Thoracic aorta (tissue), 2 donors: ENCODE results near the gene RGS7. TPM values are rescaled to one million over a fixed set of nuclear protein-coding genes. Genes with fewer than 3 reads are reported as not detected.
"Not testable (repeated sequence)": the region's sequence is repeated elsewhere in the genome, so short reads cannot be mapped to it uniquely, and the experiment has no call there.

Experiments
- ATAC-seq: fragments of 150-250 bp; one replicate; pipeline ENCODE4 v1.8.0; 2017; ENCODE audit warnings: low read depth; ENCODE audit not compliant: insufficient number of reproducible peaks, low FRiP score
- DNase-seq: peaks from one replicate; pipeline ENCODE4 v3.0.0-alpha.2; 2020; ENCODE audit warnings: low spot score
- H3K27ac ChIP-seq, 2 donors: fragments of 200-600 bp; sonication (generic); 1 replicate in 1 of 2; 2 replicates in 1 of 2; pipeline ENCODE4 v1.5.1; 2016; ENCODE audit warnings: mild to moderate bottlenecking in 2 of 2, moderate library complexity in 2 of 2
- H3K27me3 ChIP-seq: fragments of 200-600 bp; sonication (generic); replicated peaks from 2 replicates; pipeline ENCODE4 v1.6.0; 2016; ENCODE audit warnings: mild to moderate bottlenecking; ENCODE audit not compliant: insufficient read depth
- H3K36me3 ChIP-seq: fragments of 200-600 bp; sonication (generic); one replicate; pipeline ENCODE4 v1.5.1; 2016
- H3K4me1 ChIP-seq, 2 donors: fragments of 200-600 bp; sonication (generic); 1 replicate in 1 of 2; 2 replicates in 1 of 2; pipeline versions ENCODE4 v1.5.1 to v1.6.0; 2016; ENCODE audit warnings: low read depth in 2 of 2, mild to moderate bottlenecking in 1 of 2; ENCODE audit not compliant: control insufficient read depth in 1 of 2
- H3K4me3 ChIP-seq: fragments of 200-600 bp; sonication (generic); 2 replicates; pipeline ENCODE4 v1.5.1; 2016; ENCODE audit warnings: mild to moderate bottlenecking
- H3K9me3 ChIP-seq: fragments of 200-600 bp; sonication (generic); 2 replicates; pipeline ENCODE4 v1.5.1; 2016
- CTCF ChIP-seq: fragments of 200-600 bp; sonication (generic); IDR thresholded peaks from one replicate; pipeline ENCODE4 v1.5.1; 2019; ENCODE audit warnings: antibody characterized with exemption
- total RNA-seq, 2 donors: library from RNA; depleted of rRNA; stranded (reverse); fragments of >200 nt; gene quantifications; one replicate each; pipeline versions ENCODE4 v1.1.0 to v1.2.3, GENCODE V29; 2016

Gene RGS7
- total RNA-seq, 2 donors from 2014 or later = not detected

DNA sequence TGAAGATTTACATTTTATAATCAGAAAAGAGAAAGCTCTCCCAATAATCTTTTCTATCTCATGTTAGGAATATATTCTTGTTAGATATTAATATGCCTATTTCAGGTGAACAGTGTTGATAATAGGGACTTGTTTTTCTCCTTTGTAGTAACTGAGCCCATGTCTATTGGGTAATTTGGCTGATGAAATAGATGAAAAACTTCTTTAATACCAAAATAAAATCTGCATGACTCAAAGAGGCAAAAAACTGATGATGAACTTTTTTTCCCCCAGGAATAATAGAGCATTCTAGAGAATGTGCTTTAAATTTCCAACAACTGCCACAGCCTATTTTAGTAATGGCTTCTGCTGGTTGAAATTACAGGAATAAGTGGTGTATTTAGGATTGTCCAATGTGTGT is 566.1 kb downstream of the RGS7 start:
- no peaks in the 10 kb centered on the region for H3K9me3 ChIP-seq
- DNase-seq = no peak
- no peak for ATAC-seq
- TF ChIP-seq CTCF = no peak
- no peaks in the 10 kb centered on the region for H3K4me1 ChIP-seq
- H3K4me3 ChIP-seq = no peak overlapping the region
- H3K36me3 ChIP-seq = no peaks in the 10 kb centered on the region
- H3K27me3 ChIP-seq = no peaks in the 10 kb centered on the region
- no peak overlapping the region for H3K27ac ChIP-seq

DNA sequence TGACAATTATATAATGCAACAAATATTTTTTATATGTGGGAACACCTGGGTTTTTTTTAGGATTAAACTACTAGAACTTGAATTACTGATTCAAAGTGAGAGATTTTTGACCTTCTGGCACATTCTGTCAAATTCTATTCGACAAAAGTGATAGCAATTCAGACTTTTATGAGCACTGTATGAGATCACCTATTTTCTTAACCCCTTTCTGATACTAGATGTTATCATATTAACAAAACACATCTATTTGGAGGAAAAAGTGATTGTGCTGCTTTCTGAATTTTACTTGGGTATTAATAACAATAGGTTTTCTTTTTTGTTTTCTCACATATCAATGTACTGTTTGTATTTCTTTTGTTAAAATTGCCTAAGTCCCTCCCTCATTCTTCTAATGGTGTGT is 570.1 kb downstream of the RGS7 start:
- Histone ChIP-seq H3K4me1 (no peaks in the 10 kb centered on the region), H3K36me3 (no peaks in the 10 kb centered on the region), H3K4me3 (no peak overlapping the region), H3K9me3 (no peaks in the 10 kb centered on the region), H3K27me3 (no peaks in the 10 kb centered on the region), H3K27ac (no peak overlapping the region)
- no peak for TF ChIP-seq CTCF
- ATAC-seq (no peak), DNase-seq (no peak)

DNA sequence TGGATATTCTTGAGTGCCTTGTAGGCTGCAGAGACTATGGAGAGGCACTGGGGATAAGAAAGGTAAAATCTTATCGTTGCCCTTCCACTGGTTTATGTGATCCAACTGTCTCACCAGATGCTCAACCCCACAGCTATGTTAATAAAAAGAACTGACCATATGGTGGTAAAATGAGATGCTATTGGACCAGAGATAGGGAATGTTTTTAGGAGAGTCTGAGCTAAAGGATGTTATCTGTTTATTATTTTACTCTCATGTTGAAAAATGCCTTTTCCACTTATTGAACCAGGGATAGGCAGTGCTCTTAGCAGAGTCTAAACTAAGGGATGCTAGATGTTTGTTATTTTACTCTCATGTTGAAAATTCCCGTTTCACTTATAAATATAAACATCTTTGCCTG is 572.2 kb downstream of the RGS7 start:
- H3K9me3 ChIP-seq = no peaks in the 10 kb centered on the region
- no peak overlapping the region for H3K4me3 ChIP-seq
- H3K36me3 ChIP-seq = no peaks in the 10 kb centered on the region
- DNase-seq (no peak), ATAC-seq (no peak)
- no peak for TF ChIP-seq CTCF
- H3K27ac ChIP-seq = no peak overlapping the region
- no peaks in the 10 kb centered on the region for H3K27me3 ChIP-seq
- no peaks in the 10 kb centered on the region for H3K4me1 ChIP-seq

DNA sequence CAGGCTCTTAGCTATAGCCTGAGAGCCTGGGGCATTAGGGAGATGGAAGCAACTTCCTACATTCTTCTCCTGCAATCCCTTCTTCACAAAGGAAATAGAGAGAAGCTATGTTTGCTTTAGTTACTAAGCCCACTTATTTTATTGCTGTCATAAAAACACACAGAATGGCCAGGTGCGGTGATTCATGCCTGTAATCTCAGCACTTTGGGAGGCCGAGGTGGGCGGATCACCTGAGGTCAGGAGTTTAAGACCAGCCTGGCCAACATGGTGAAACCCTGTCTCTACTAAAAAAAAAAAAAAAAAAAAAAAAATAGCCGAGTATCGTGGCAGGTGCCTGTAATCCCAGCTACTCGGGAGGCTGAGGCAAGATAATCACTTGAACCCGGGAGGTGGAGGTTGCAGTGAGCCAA is 573.3 kb downstream of the RGS7 start:
- not testable (repeated sequence) for ATAC-seq, H3K36me3 ChIP-seq, H3K4me3 ChIP-seq, DNase-seq, H3K9me3 ChIP-seq, H3K27ac ChIP-seq, H3K27me3 ChIP-seq, H3K4me1 ChIP-seq

GRCh38 chr1:240776237-240776636 is 580.8 kb downstream of the RGS7 start:
- Histone ChIP-seq H3K36me3 (no peaks in the 10 kb centered on the region), H3K27me3 (no peaks in the 10 kb centered on the region), H3K27ac (no peak overlapping the region), H3K4me3 (no peak overlapping the region), H3K9me3 (no peaks in the 10 kb centered on the region), H3K4me1 (no peaks in the 10 kb centered on the region)
- TF ChIP-seq CTCF = no peak
- DNase-seq (no peak), ATAC-seq (no peak)

- Histone ChIP-seq H3K27me3 (no peaks in the 10 kb centered on the region), H3K9me3 (no peaks in the 10 kb centered on the region), H3K4me1 (no peaks in the 10 kb centered on the region), H3K27ac (no peak overlapping the region), H3K4me3 (no peak overlapping the region), H3K36me3 (no peaks in the 10 kb centered on the region)
- ATAC-seq (no peak), DNase-seq (no peak)
- no peak for TF ChIP-seq CTCF
Observed at GRCh38 chr1:240772131-240772530, 584.9 kb downstream of the RGS7 start.
